Ishikawa (cell line): ENCODE results near the gene TAS2R60.

Experiments used
- CEBPB ChIP-seq: IDR thresholded peaks from 2 replicates; pipeline ENCODE4 v1.6.1; 2012
- CREB1 ChIP-seq: IDR thresholded peaks from 2 replicates; pipeline ENCODE4 v1.6.1; 2012; ENCODE audit warnings: low read depth
- MAX ChIP-seq: IDR thresholded peaks from 2 replicates; pipeline ENCODE4 v1.6.1; 2012
- RAD21 ChIP-seq: IDR thresholded peaks from 2 replicates; pipeline ENCODE4 v1.6.1; 2012; ENCODE audit warnings: low read depth

GRCh38 chr7:143456992-143457793 is 13.9 kb downstream of the TAS2R60 start:
- TF ChIP-seq CREB1 (no peak), CEBPB (no peak), RAD21 (no peak), MAX (no peak)
